ENCODE data around the gene PARP8.

The PARP8 gene

GRCh38 chr5:50867140-50867539 is 200.7 kb downstream of the PARP8 start:
- Histone ChIP-seq H3K36me3 (ENCODE audit: control insufficient read depth in 2 of 2, insufficient read depth in 2 of 2, low read length in 2 of 2) (no peaks in the 10 kb centered on the region), H3K4me1 (ENCODE audit: control insufficient read depth, insufficient read depth, low read length) (no peaks in the 10 kb centered on the region)

DNA sequence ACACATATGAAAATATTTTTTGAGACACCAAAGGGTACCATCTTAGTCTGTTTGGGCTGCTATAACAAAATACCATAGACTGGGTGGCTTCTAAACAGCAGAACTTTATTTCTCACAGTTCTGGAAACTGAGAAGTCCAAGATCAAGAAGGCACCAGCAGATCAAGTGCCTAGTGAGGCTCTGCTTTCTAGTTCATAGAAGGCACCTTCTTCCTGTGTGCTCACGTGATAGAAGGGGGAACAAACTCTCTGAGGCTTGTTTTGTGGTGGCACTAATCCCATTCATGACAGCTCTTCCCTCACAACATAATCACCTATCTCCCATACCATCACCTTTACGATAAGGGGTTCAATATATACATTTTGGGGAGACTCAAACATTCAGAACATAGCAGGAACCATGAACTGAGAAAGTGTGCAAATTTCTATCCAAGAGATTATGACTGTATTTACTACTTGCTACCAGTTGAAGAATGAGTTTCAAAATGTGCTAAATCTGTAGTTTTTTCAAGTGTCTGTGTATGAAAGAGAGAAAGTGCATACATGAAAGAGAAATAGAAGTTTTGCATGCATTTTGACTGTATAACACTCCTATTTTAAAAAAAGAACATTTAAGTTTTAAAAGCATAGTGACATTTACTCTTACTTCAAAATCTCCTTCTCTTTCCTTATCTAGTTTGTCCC is 207.3 kb downstream of the PARP8 start:
- no peak overlapping the region for H3K27ac ChIP-seq (ENCODE audit: low read length)
- no peaks in the 10 kb centered on the region for H3K4me1 ChIP-seq (ENCODE audit: control insufficient read depth, insufficient read depth, low read length)
- no peaks in the 10 kb centered on the region for H3K9me3 ChIP-seq (ENCODE audit: control insufficient read depth in 2 of 2, low read length in 2 of 2)
- no peaks in the 10 kb centered on the region for H3K27me3 ChIP-seq (ENCODE audit: control insufficient read depth in 1 of 2, insufficient read depth in 2 of 2, low read length in 2 of 2)
- H3K4me3 ChIP-seq (ENCODE audit: low read length in 2 of 2), result no peak overlapping the region
- no peak overlapping the region for H3K9ac ChIP-seq (ENCODE audit: low read length in 2 of 2)
- H3K36me3 ChIP-seq (ENCODE audit: control insufficient read depth in 2 of 2, insufficient read depth in 2 of 2, low read length in 2 of 2), result no peaks in the 10 kb centered on the region

More at GRCh38 chr5:50867140-50867539, 200.7 kb downstream of the PARP8 start:
- Histone ChIP-seq H3K9me3 (ENCODE audit: control insufficient read depth in 2 of 2, low read length in 2 of 2) (no peaks in the 10 kb centered on the region), H3K9ac (ENCODE audit: low read length in 2 of 2) (no peak overlapping the region), H3K4me3 (ENCODE audit: low read length in 2 of 2) (no peak overlapping the region), H3K27ac (ENCODE audit: low read length) (no peak overlapping the region), H3K27me3 (ENCODE audit: control insufficient read depth in 1 of 2, insufficient read depth in 2 of 2, low read length in 2 of 2) (no peaks in the 10 kb centered on the region)

GRCh38 chr5:50874306-50875001 is 208.0 kb downstream of the PARP8 start:
- no peak overlapping the region for H3K4me3 ChIP-seq (ENCODE audit: low read length in 2 of 2)
- H3K27me3 ChIP-seq (ENCODE audit: control insufficient read depth in 1 of 2, insufficient read depth in 2 of 2, low read length in 2 of 2), result no peaks in the 10 kb centered on the region

GRCh38 chr5:50875002-50875344 is 208.5 kb downstream of the PARP8 start:
- Histone ChIP-seq H3K36me3 (ENCODE audit: control insufficient read depth in 2 of 2, insufficient read depth in 2 of 2, low read length in 2 of 2) (no peaks in the 10 kb centered on the region), H3K9ac (ENCODE audit: low read length in 2 of 2) (no peak overlapping the region), H3K4me1 (ENCODE audit: control insufficient read depth, insufficient read depth, low read length) (peaks cover 3% of the 10 kb centered on the region), H3K4me3 (ENCODE audit: low read length in 2 of 2) (no peak overlapping the region), H3K27ac (ENCODE audit: low read length) (no peak overlapping the region), H3K27me3 (ENCODE audit: control insufficient read depth in 1 of 2, insufficient read depth in 2 of 2, low read length in 2 of 2) (no peaks in the 10 kb centered on the region), H3K9me3 (ENCODE audit: control insufficient read depth in 2 of 2, low read length in 2 of 2) (no peaks in the 10 kb centered on the region)

More at GRCh38 chr5:50874306-50875001, 208.0 kb downstream of the PARP8 start:
- Histone ChIP-seq H3K9me3 (ENCODE audit: control insufficient read depth in 2 of 2, low read length in 2 of 2) (no peaks in the 10 kb centered on the region), H3K9ac (ENCODE audit: low read length in 2 of 2) (no peak overlapping the region), H3K36me3 (ENCODE audit: control insufficient read depth in 2 of 2, insufficient read depth in 2 of 2, low read length in 2 of 2) (no peaks in the 10 kb centered on the region), H3K4me1 (ENCODE audit: control insufficient read depth, insufficient read depth, low read length) (no peaks in the 10 kb centered on the region), H3K27ac (ENCODE audit: low read length) (no peak overlapping the region)

DNA sequence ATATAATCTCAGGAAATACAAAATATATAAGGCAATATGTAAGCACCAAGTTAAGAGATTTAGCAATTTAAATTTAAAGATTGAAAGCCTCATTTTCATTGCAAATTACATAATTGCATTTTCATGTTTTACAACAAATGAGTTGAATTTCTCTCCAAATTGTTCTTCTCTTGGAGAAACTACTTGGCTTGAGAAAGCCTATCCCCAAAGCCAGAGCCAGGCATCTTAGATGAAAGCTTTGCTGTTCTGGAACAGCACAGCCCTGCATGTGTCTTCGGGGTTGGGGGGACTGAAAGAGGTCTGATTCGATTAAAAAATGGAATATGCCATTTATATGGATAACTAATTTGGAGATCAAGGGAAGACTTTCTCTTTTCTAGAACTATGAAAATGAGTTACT is 212.0 kb downstream of the PARP8 start:
- Histone ChIP-seq H3K9me3 (ENCODE audit: control insufficient read depth in 2 of 2, low read length in 2 of 2) (no peaks in the 10 kb centered on the region), H3K4me1 (ENCODE audit: control insufficient read depth, insufficient read depth, low read length) (peaks cover 7% of the 10 kb centered on the region), H3K27ac (ENCODE audit: low read length) (no peak overlapping the region), H3K27me3 (ENCODE audit: control insufficient read depth in 1 of 2, insufficient read depth in 2 of 2, low read length in 2 of 2) (no peaks in the 10 kb centered on the region), H3K36me3 (ENCODE audit: control insufficient read depth in 2 of 2, insufficient read depth in 2 of 2, low read length in 2 of 2) (no peaks in the 10 kb centered on the region), H3K9ac (ENCODE audit: low read length in 2 of 2) (no peak overlapping the region), H3K4me3 (ENCODE audit: low read length in 2 of 2) (no peak overlapping the region)

GRCh38 chr5:50881407-50881806 is 215.0 kb downstream of the PARP8 start:
- Histone ChIP-seq H3K27me3 (ENCODE audit: control insufficient read depth in 1 of 2, insufficient read depth in 2 of 2, low read length in 2 of 2) (no peaks in the 10 kb centered on the region), H3K9ac (ENCODE audit: low read length in 2 of 2) (no peak overlapping the region), H3K4me1 (ENCODE audit: control insufficient read depth, insufficient read depth, low read length) (peaks cover 7% of the 10 kb centered on the region), H3K9me3 (ENCODE audit: control insufficient read depth in 2 of 2, low read length in 2 of 2) (no peaks in the 10 kb centered on the region), H3K36me3 (ENCODE audit: control insufficient read depth in 2 of 2, insufficient read depth in 2 of 2, low read length in 2 of 2) (no peaks in the 10 kb centered on the region), H3K4me3 (ENCODE audit: low read length in 2 of 2) (no peak overlapping the region), H3K27ac (ENCODE audit: low read length) (no peak overlapping the region)

GRCh38 chr5:50886657-50887345 is 220.4 kb downstream of the PARP8 start:
- no peaks in the 10 kb centered on the region for H3K27me3 ChIP-seq (ENCODE audit: control insufficient read depth in 1 of 2, insufficient read depth in 2 of 2, low read length in 2 of 2)

GRCh38 chr5:50887889-50888633 is 221.6 kb downstream of the PARP8 start:
- H3K9ac ChIP-seq (ENCODE audit: low read length in 2 of 2), result no peak overlapping the region
- no peaks in the 10 kb centered on the region for H3K36me3 ChIP-seq (ENCODE audit: control insufficient read depth in 2 of 2, insufficient read depth in 2 of 2, low read length in 2 of 2)
- H3K4me3 ChIP-seq (ENCODE audit: low read length in 2 of 2), result no peak overlapping the region
- H3K27ac ChIP-seq (ENCODE audit: low read length), result no peak overlapping the region
- H3K4me1 ChIP-seq (ENCODE audit: control insufficient read depth, insufficient read depth, low read length), result no peaks in the 10 kb centered on the region
- no peaks in the 10 kb centered on the region for H3K9me3 ChIP-seq (ENCODE audit: control insufficient read depth in 2 of 2, low read length in 2 of 2)
- no peaks in the 10 kb centered on the region for H3K27me3 ChIP-seq (ENCODE audit: control insufficient read depth in 1 of 2, insufficient read depth in 2 of 2, low read length in 2 of 2)

More at GRCh38 chr5:50886657-50887345, 220.4 kb downstream of the PARP8 start:
- Histone ChIP-seq H3K9me3 (ENCODE audit: control insufficient read depth in 2 of 2, low read length in 2 of 2) (no peaks in the 10 kb centered on the region), H3K36me3 (ENCODE audit: control insufficient read depth in 2 of 2, insufficient read depth in 2 of 2, low read length in 2 of 2) (no peaks in the 10 kb centered on the region), H3K4me1 (ENCODE audit: control insufficient read depth, insufficient read depth, low read length) (no peaks in the 10 kb centered on the region), H3K27ac (ENCODE audit: low read length) (no peak overlapping the region), H3K4me3 (ENCODE audit: low read length in 2 of 2) (no peak overlapping the region), H3K9ac (ENCODE audit: low read length in 2 of 2) (no peak overlapping the region)

GRCh38 chr5:50888751-50889150 is 222.3 kb downstream of the PARP8 start:
- no peak overlapping the region for H3K4me3 ChIP-seq (ENCODE audit: low read length in 2 of 2)
- no peak overlapping the region for H3K9ac ChIP-seq (ENCODE audit: low read length in 2 of 2)
- no peak overlapping the region for H3K27ac ChIP-seq (ENCODE audit: low read length)
- no peaks in the 10 kb centered on the region for H3K36me3 ChIP-seq (ENCODE audit: control insufficient read depth in 2 of 2, insufficient read depth in 2 of 2, low read length in 2 of 2)
- no peaks in the 10 kb centered on the region for H3K27me3 ChIP-seq (ENCODE audit: control insufficient read depth in 1 of 2, insufficient read depth in 2 of 2, low read length in 2 of 2)
- no peaks in the 10 kb centered on the region for H3K9me3 ChIP-seq (ENCODE audit: control insufficient read depth in 2 of 2, low read length in 2 of 2)
- no peaks in the 10 kb centered on the region for H3K4me1 ChIP-seq (ENCODE audit: control insufficient read depth, insufficient read depth, low read length)

DNA sequence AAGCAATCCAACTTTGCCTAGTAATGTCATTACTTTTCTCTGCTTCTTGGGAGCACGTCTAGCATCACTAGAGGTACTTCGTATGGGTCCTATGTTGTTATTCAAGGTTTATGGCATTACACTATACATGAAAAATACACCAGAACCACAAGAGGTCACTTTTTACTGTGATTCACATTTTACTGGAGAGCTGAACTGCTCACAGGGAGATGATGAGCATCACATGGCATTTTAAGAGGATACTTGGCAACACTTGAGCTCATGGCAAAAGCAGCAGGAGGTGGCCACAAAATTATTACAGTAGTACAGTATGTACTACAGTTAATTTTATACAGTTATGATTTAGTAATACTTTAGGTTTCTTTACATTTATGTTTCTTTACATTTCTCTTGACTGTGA is 223.4 kb downstream of the PARP8 start:
- no peaks in the 10 kb centered on the region for H3K27me3 ChIP-seq (ENCODE audit: control insufficient read depth in 1 of 2, insufficient read depth in 2 of 2, low read length in 2 of 2)
- H3K9me3 ChIP-seq (ENCODE audit: control insufficient read depth in 2 of 2, low read length in 2 of 2), result no peaks in the 10 kb centered on the region
- no peak overlapping the region for H3K27ac ChIP-seq (ENCODE audit: low read length)
- no peak overlapping the region for H3K9ac ChIP-seq (ENCODE audit: low read length in 2 of 2)
- H3K36me3 ChIP-seq (ENCODE audit: control insufficient read depth in 2 of 2, insufficient read depth in 2 of 2, low read length in 2 of 2), result no peaks in the 10 kb centered on the region
- H3K4me1 ChIP-seq (ENCODE audit: control insufficient read depth, insufficient read depth, low read length), result no peaks in the 10 kb centered on the region
- no peak overlapping the region for H3K4me3 ChIP-seq (ENCODE audit: low read length in 2 of 2)
